ENCODE results near the gene JUND.

DNA sequence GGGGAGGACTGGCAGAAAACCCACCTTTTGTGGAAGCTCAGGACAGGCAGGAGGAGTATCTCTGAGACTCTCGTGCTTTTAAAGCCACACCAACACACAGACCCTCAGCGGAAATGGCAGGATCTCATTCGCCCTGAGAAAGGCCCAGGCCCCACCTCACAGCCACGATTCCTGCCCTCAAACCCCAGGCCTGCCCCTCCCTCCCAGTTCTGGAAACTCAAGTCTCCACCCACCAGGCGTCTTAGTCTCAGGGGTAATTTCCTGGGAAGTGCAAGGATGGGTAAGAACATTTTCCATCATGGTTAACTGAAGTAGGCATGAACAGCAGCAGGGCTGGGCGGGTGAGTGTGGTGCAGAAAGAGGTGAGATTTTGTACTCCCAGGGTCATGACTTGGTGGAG, 47.2 kb downstream of the JUND start:
- TF ChIP-seq, protein P1, sequence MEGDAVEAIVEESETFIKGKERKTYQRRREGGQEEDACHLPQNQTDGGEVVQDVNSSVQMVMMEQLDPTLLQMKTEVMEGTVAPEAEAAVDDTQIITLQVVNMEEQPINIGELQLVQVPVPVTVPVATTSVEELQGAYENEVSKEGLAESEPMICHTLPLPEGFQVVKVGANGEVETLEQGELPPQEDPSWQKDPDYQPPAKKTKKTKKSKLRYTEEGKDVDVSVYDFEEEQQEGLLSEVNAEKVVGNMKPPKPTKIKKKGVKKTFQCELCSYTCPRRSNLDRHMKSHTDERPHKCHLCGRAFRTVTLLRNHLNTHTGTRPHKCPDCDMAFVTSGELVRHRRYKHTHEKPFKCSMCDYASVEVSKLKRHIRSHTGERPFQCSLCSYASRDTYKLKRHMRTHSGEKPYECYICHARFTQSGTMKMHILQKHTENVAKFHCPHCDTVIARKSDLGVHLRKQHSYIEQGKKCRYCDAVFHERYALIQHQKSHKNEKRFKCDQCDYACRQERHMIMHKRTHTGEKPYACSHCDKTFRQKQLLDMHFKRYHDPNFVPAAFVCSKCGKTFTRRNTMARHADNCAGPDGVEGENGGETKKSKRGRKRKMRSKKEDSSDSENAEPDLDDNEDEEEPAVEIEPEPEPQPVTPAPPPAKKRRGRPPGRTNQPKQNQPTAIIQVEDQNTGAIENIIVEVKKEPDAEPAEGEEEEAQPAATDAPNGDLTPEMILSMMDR (IDR thresholded peaks at IDR 0.05) = no peak
- no peak for TF ChIP-seq POLR2A (IDR thresholded peaks at IDR 0.05)

All from Peyer's patch (tissue), 4 donors.